Measurements from ENCODE around the gene EXOC3. TPM values are rescaled to one million over a fixed set of nuclear protein-coding genes. Genes with fewer than 3 reads are reported as not detected.
"Not testable (repeated sequence)": the region's sequence is repeated elsewhere in the genome, so short reads cannot be mapped to it uniquely, and the experiment has no call there.

Gene EXOC3
- total RNA-seq, 1 donor from 2014 or later, result 55.4 TPM

DNA sequence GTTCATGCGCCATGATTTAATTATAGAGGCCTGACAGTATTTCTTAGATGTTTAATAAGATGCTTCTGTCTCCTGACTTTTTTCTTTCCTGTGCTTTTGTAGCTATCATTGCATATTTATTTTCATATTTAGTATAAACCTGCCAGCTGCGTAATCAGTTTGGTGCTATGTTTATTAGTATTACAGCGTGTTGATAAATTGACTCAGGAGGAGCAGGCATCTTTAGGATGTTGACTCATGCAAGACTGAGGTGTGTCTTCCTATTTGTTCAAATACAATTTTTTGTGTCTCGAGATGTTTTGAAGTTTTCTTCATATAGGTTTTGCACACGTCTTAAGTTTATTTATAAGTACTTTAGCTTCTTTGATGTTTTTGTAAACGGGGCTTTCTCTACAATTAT lies 35.9 kb upstream of the EXOC3 start:
- TF ChIP-seq, protein P1, sequence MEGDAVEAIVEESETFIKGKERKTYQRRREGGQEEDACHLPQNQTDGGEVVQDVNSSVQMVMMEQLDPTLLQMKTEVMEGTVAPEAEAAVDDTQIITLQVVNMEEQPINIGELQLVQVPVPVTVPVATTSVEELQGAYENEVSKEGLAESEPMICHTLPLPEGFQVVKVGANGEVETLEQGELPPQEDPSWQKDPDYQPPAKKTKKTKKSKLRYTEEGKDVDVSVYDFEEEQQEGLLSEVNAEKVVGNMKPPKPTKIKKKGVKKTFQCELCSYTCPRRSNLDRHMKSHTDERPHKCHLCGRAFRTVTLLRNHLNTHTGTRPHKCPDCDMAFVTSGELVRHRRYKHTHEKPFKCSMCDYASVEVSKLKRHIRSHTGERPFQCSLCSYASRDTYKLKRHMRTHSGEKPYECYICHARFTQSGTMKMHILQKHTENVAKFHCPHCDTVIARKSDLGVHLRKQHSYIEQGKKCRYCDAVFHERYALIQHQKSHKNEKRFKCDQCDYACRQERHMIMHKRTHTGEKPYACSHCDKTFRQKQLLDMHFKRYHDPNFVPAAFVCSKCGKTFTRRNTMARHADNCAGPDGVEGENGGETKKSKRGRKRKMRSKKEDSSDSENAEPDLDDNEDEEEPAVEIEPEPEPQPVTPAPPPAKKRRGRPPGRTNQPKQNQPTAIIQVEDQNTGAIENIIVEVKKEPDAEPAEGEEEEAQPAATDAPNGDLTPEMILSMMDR (IDR thresholded peaks at IDR 0.05; ENCODE audit: partially characterized antibody, unreplicated experiment), result no peak
- peaks cover 4% of the 10 kb centered on the region for H3K27me3 Mint-ChIP-seq (ENCODE audit: unreplicated experiment)
- DNase-seq, result no peak
- peaks cover 6% of the 10 kb centered on the region for H3K36me3 Mint-ChIP-seq (ENCODE audit: unreplicated experiment)
- no peaks in the 10 kb centered on the region for H3K4me1 Mint-ChIP-seq (ENCODE audit: low read depth, unreplicated experiment)
- peaks cover 4% of the 10 kb centered on the region for H3K9me3 Mint-ChIP-seq (ENCODE audit: unreplicated experiment)
- no peak overlapping the region for H3K4me3 Mint-ChIP-seq (ENCODE audit: unreplicated experiment)
- H3K27ac Mint-ChIP-seq (ENCODE audit: unreplicated experiment), result no peak overlapping the region

DNA sequence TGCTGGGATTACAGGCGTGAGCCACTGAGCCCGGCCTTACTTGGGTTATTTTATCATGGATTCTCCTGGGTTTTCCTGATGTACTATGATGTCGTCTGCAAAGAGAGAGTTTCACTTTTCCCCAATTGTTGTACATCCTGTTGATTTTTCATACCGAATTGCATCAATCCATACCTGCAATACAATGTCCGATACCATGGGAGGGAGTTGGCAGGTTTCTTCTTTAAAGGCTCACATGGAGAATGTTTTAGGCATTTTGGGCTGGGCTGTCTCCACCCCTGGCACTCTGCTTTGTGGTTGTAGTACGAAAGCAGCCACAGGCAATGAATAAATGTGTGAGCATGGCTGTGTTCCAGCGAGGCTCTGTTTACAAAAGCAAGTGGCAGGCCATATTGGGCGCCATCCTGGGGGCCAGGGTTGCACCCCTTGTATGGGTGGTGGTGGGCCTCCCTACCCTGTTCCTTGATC lies 35.1 kb upstream of the EXOC3 start:
- peaks cover 4% of the 10 kb centered on the region for H3K9me3 Mint-ChIP-seq (ENCODE audit: unreplicated experiment)
- peaks cover 4% of the 10 kb centered on the region for H3K27me3 Mint-ChIP-seq (ENCODE audit: unreplicated experiment)
- H3K36me3 Mint-ChIP-seq (ENCODE audit: unreplicated experiment), result peaks cover 5% of the 10 kb centered on the region
- TF ChIP-seq, protein P1 (IDR thresholded peaks at IDR 0.05; ENCODE audit: partially characterized antibody, unreplicated experiment), result no peak
- H3K27ac Mint-ChIP-seq (ENCODE audit: unreplicated experiment), result no peak overlapping the region
- H3K4me3 Mint-ChIP-seq (ENCODE audit: unreplicated experiment), result no peak overlapping the region
- no peaks in the 10 kb centered on the region for H3K4me1 Mint-ChIP-seq (ENCODE audit: low read depth, unreplicated experiment)
- DNase-seq, result no peak

DNA sequence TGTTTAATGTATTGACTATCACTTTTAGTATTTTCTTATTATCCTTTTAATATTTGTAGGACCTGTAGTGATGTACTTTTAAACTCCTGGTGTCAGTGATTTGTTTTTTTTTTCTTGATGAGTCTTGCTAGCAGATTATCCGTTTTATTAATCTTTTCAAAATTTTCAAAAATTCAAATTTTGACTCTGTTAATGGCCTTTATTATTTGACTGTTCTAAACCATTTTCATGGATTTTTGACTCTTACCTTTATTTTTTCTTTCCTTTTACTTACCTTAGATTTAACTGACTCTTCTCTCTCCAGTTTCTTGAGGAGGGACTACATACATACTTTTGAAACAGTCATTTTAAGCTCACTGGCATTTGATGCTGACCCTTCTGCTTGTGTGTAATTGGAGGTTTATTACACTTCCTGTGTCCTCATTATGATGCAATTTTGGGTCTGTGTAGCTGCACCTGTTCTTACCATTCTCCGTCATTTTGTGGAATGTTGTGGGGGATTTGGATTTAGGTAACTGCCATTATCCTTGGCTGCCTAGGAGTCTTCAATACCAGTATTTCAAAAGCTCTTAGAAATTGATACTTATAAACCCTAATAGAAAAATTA lies 32.0 kb upstream of the EXOC3 start:
- DNase-seq, result no peak
- Mint-ChIP-seq H3K4me3 (ENCODE audit: unreplicated experiment) (no peak overlapping the region), H3K27me3 (ENCODE audit: unreplicated experiment) (no peaks in the 10 kb centered on the region), H3K4me1 (ENCODE audit: low read depth, unreplicated experiment) (peaks cover 4% of the 10 kb centered on the region), H3K27ac (ENCODE audit: unreplicated experiment) (no peak overlapping the region), H3K9me3 (ENCODE audit: unreplicated experiment) (peaks cover 8% of the 10 kb centered on the region), H3K36me3 (ENCODE audit: unreplicated experiment) (no peaks in the 10 kb centered on the region)
- TF ChIP-seq, protein P1 (IDR thresholded peaks at IDR 0.05; ENCODE audit: partially characterized antibody, unreplicated experiment), result no peak

DNA sequence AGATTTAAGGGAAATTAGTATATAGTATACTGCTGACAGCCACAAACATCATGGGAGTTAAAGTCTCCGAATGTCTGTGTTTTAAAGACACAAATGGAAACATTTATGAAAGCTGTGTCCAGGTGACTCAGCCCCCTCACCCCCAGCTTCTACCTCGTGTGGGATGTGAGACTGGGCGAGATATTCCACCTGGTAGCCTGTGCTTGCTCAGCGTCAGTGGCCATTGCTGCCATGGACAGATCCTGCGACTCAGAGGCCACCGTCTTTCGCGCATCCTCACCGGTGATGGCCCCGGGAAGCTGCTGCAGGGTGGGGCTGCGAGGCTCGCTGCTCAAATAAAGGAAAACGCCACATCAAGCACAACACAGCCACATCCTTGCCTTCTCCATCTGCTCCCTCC lies 31.2 kb upstream of the EXOC3 start:
- TF ChIP-seq, protein P1 (IDR thresholded peaks at IDR 0.05; ENCODE audit: partially characterized antibody, unreplicated experiment), result no peak
- no peaks in the 10 kb centered on the region for H3K27me3 Mint-ChIP-seq (ENCODE audit: unreplicated experiment)
- H3K4me3 Mint-ChIP-seq (ENCODE audit: unreplicated experiment), result no peak overlapping the region
- no peak overlapping the region for H3K27ac Mint-ChIP-seq (ENCODE audit: unreplicated experiment)
- DNase-seq, result peak; percentile 24
- H3K9me3 Mint-ChIP-seq (ENCODE audit: unreplicated experiment), result peaks cover 8% of the 10 kb centered on the region
- H3K36me3 Mint-ChIP-seq (ENCODE audit: unreplicated experiment), result no peaks in the 10 kb centered on the region
- H3K4me1 Mint-ChIP-seq (ENCODE audit: low read depth, unreplicated experiment), result peaks cover 4% of the 10 kb centered on the region

DNA sequence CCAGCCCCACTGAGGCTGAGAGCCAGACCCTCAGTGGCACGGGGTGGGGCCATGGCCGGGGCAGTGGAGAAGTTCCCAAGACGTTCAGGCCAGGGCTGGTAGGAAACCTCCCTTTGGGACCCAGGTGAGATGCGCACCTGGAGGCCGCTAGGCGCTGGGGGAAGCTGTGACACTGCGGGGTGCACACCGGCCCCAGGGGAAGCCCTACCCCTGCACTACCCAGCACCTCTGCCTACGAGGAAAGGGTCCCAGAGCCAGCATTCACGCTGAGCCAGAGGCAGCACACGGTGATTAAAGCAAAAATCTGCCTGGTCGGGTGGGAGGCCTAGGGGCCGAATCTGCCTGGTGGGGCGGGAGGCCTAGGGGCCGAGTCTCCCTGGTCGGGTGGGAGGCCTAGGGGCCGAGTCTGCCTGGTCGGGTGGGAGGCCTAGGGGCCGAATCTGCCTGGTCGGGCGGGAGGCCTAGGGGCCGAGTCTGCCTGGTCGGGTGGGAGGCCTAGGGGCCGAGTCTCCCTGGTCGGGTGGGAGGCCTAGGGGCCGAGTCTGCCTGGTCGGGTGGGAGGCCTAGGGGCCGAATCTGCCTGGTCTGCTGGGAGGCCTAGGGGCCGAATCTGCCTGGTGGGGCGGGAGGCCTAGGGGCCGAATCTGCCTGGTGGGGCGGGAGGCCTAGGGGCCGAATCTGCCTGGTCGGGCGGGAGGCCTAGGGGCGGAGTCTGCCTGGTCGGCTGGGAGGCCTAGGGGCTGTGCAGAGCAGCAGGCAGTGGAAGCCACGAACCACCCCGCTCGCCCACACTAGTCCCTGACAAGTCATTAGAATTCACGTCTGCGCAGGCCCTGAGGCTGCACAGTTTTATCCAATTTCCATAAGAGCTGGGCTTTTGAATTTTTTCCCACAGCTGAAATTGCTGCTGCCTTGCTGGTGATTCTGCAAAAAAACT lies 27.7 kb upstream of the EXOC3 start:
- peaks cover 14% of the 10 kb centered on the region for H3K9me3 Mint-ChIP-seq (ENCODE audit: unreplicated experiment)
- H3K27me3 Mint-ChIP-seq (ENCODE audit: unreplicated experiment); H3K4me1 Mint-ChIP-seq (ENCODE audit: low read depth, unreplicated experiment); H3K36me3 Mint-ChIP-seq (ENCODE audit: unreplicated experiment); H3K4me3 Mint-ChIP-seq (ENCODE audit: unreplicated experiment): not testable (repeated sequence)
- peak overlapping the region; percentile 66 for H3K27ac Mint-ChIP-seq (ENCODE audit: unreplicated experiment)
- peak; percentile 90 for DNase-seq
